ENCODE results near the gene TPMT.

The TPMT gene

GRCh38 chr6:18186033-18186432, 31.2 kb upstream of the TPMT start:
- no peaks in the 10 kb centered on the region for H3K27me3 ChIP-seq (ENCODE audit: insufficient read depth, low read length)
- H2AFZ ChIP-seq (ENCODE audit: low read length): no peak overlapping the region
- H3K9ac ChIP-seq (ENCODE audit: low read length): no peak overlapping the region
- H3K36me3 ChIP-seq (ENCODE audit: insufficient read depth, low read length): peaks cover 26% of the 10 kb centered on the region; the same call in 1 of the 2 replicates
- H3K79me2 ChIP-seq (ENCODE audit: insufficient read depth, low read length): no peaks in the 10 kb centered on the region
- H3K9me3 ChIP-seq (ENCODE audit: low read length): no peaks in the 10 kb centered on the region
- no peak overlapping the region for H3K27ac ChIP-seq (ENCODE audit: low read depth, low read length, poor library complexity, severe bottlenecking)
- no peaks in the 10 kb centered on the region for H4K20me1 ChIP-seq (ENCODE audit: insufficient read depth, low read length)
- H3K9me2 ChIP-seq (ENCODE audit: low read depth, low read length): no peaks in the 10 kb centered on the region
- H3F3A ChIP-seq (ENCODE audit: insufficient read depth, low read length): no peaks in the 10 kb centered on the region; the same call in 1 of the 2 replicates
- H3K4me3 ChIP-seq (ENCODE audit: low read depth, low read length, poor library complexity, severe bottlenecking): no peak overlapping the region
- H3K4me1 ChIP-seq (ENCODE audit: insufficient read depth, low read length, severe bottlenecking): peaks cover 6% of the 10 kb centered on the region
- no peak overlapping the region for H3K4me2 ChIP-seq (ENCODE audit: low read length)
- no peak for TF ChIP-seq CTCF (IDR thresholded peaks at IDR 0.05; ENCODE audit: low read length)
- TF ChIP-seq EZH2 (IDR thresholded peaks at IDR 0.05; ENCODE audit: borderline replicate concordance, low read length): no peak

GRCh38 chr6:18185624-18186023, 30.7 kb upstream of the TPMT start:
- H3K4me2 ChIP-seq (ENCODE audit: low read length): no peak overlapping the region
- no peak overlapping the region for H3K4me3 ChIP-seq (ENCODE audit: low read depth, low read length, poor library complexity, severe bottlenecking)

GRCh38 chr6:18183766-18184165, 28.9 kb upstream of the TPMT start:
- Histone ChIP-seq H3K9ac (ENCODE audit: low read length) (no peak overlapping the region), H3K4me1 (ENCODE audit: insufficient read depth, low read length, severe bottlenecking) (peaks cover 6% of the 10 kb centered on the region), H3K79me2 (ENCODE audit: insufficient read depth, low read length) (no peaks in the 10 kb centered on the region), H3K4me3 (ENCODE audit: low read depth, low read length, poor library complexity, severe bottlenecking) (no peak overlapping the region), H3K9me3 (ENCODE audit: low read length) (no peaks in the 10 kb centered on the region), H2AFZ (ENCODE audit: low read length) (no peak overlapping the region), H3K27ac (ENCODE audit: low read depth, low read length, poor library complexity, severe bottlenecking) (no peak overlapping the region), H3K27me3 (ENCODE audit: insufficient read depth, low read length) (no peaks in the 10 kb centered on the region), H3K4me2 (ENCODE audit: low read length) (no peak overlapping the region), H3K9me2 (ENCODE audit: low read depth, low read length) (no peaks in the 10 kb centered on the region), H4K20me1 (ENCODE audit: insufficient read depth, low read length) (no peaks in the 10 kb centered on the region), H3F3A (ENCODE audit: insufficient read depth, low read length) (no peaks in the 10 kb centered on the region; the same call in 1 of the 2 replicates), H3K36me3 (ENCODE audit: insufficient read depth, low read length) (peaks cover 25% of the 10 kb centered on the region; the same call in 1 of the 2 replicates)
- TF ChIP-seq EZH2 (IDR thresholded peaks at IDR 0.05; ENCODE audit: borderline replicate concordance, low read length): no peak
- TF ChIP-seq CTCF (IDR thresholded peaks at IDR 0.05; ENCODE audit: low read length): no peak

More at GRCh38 chr6:18185624-18186023, 30.7 kb upstream of the TPMT start:
- Histone ChIP-seq H3K27me3 (ENCODE audit: insufficient read depth, low read length) (no peaks in the 10 kb centered on the region), H4K20me1 (ENCODE audit: insufficient read depth, low read length) (no peaks in the 10 kb centered on the region), H3K9me2 (ENCODE audit: low read depth, low read length) (no peaks in the 10 kb centered on the region), H3K4me1 (ENCODE audit: insufficient read depth, low read length, severe bottlenecking) (peaks cover 6% of the 10 kb centered on the region), H3K79me2 (ENCODE audit: insufficient read depth, low read length) (no peaks in the 10 kb centered on the region), H3K9me3 (ENCODE audit: low read length) (no peaks in the 10 kb centered on the region), H3F3A (ENCODE audit: insufficient read depth, low read length) (no peaks in the 10 kb centered on the region; the same call in 1 of the 2 replicates), H3K9ac (ENCODE audit: low read length) (no peak overlapping the region), H2AFZ (ENCODE audit: low read length) (no peak overlapping the region), H3K27ac (ENCODE audit: low read depth, low read length, poor library complexity, severe bottlenecking) (no peak overlapping the region), H3K36me3 (ENCODE audit: insufficient read depth, low read length) (peaks cover 26% of the 10 kb centered on the region; the same call in 1 of the 2 replicates)
- TF ChIP-seq CTCF (IDR thresholded peaks at IDR 0.05; ENCODE audit: low read length): no peak
- TF ChIP-seq EZH2 (IDR thresholded peaks at IDR 0.05; ENCODE audit: borderline replicate concordance, low read length): no peak
